Stimulated activated CD8-positive, alpha-beta memory T cell treated with anti-CD3 and anti-CD28 coated beads, Interleukin-7, amount 100 ng/mL, for 4 hours (primary cell): ENCODE data around the gene TYK2.

Source experiments
- DNase-seq, 2 donors: peaks; one replicate each; pipeline ENCODE4 v3.0.0-alpha.2; 2020; ENCODE audit warnings: low read depth in 2 of 2

The TYK2 gene

GRCh38 chr19:10315335-10316214 is 64.8 kb downstream of the TYK2 start, which contains the start of gene FDX2:
FDX2 (minus strand) TSS chr19:10316015; CDS start chr19:10315996, 19 bp downstream.
- DNase-seq = peak; percentile 86 to 87

- DNase-seq = no peak
Measured at GRCh38 chr19:10309423-10309822, 70.9 kb downstream of the TYK2 start, which contains the start of gene ZGLP1. ZGLP1 (minus strand) TSS chr19:10309815.

GRCh38 chr19:10306327-10306726 is 74.0 kb downstream of the TYK2 start:
- no peak for DNase-seq

GRCh38 chr19:10305139-10305806 is 75.1 kb downstream of the TYK2 start:
- no peak for DNase-seq
